ENCODE measurements around the gene RELA.
A peak's percentile ranks its signal among the peaks of the same experiment; 100 is the strongest.

RELA gene

DNA sequence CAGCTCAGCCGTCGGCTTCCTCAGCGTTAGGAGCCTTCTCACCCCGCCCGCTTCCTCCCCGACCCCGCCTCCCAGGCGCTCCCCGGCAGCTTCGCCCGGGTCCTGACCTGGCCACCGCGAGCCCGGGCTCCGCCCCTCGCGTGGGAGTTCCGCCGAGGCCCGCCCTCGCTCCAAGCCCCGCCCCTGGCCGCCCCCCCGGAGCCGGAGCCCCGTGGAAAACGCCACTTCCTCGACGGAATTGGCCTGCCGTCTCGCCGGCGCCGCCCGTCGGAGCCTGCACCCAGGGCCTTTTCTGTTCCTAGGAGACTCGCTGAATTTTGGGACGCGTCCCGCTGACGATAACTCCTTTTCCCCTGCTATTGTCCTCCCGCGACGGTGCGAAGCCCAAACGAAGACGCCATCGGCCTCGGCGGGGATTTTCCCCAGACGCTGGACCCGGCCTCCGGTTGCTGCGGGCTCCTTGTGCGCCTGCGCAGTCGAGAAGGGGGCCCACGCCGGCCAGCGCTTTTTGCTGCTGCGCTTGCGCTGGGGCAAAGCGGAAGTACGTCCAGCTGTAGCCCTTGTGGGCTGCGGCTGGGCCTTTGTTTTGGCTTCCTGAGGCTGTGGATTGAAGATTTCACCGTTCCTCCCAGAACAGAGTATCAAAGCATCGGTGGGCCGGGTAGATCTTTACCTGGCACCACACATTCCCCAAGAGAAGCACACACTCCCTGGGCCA lies 10.0 kb downstream of the RELA start:
- Histone ChIP-seq H3K9me3 (ENCODE audit: control insufficient read depth, low read length) (no peaks in the 10 kb centered on the region), H3K27me3 (replicated peaks; ENCODE audit: control insufficient read depth, insufficient read depth, low read length) (no peaks in the 10 kb centered on the region), H3K4me1 (ENCODE audit: control insufficient read depth, insufficient read depth, low read length) (peaks cover 22% of the 10 kb centered on the region), H3K36me3 (ENCODE audit: control insufficient read depth, insufficient read depth, low read length, severe bottlenecking) (peaks cover 37% of the 10 kb centered on the region), H3K4me3 (ENCODE audit: low read length) (peak overlapping the region; percentile 71), H3K9ac (ENCODE audit: low read length) (peak overlapping the region; percentile 83)
- DNase-seq (ENCODE audit: low read depth) = peak; percentile 96

DNA sequence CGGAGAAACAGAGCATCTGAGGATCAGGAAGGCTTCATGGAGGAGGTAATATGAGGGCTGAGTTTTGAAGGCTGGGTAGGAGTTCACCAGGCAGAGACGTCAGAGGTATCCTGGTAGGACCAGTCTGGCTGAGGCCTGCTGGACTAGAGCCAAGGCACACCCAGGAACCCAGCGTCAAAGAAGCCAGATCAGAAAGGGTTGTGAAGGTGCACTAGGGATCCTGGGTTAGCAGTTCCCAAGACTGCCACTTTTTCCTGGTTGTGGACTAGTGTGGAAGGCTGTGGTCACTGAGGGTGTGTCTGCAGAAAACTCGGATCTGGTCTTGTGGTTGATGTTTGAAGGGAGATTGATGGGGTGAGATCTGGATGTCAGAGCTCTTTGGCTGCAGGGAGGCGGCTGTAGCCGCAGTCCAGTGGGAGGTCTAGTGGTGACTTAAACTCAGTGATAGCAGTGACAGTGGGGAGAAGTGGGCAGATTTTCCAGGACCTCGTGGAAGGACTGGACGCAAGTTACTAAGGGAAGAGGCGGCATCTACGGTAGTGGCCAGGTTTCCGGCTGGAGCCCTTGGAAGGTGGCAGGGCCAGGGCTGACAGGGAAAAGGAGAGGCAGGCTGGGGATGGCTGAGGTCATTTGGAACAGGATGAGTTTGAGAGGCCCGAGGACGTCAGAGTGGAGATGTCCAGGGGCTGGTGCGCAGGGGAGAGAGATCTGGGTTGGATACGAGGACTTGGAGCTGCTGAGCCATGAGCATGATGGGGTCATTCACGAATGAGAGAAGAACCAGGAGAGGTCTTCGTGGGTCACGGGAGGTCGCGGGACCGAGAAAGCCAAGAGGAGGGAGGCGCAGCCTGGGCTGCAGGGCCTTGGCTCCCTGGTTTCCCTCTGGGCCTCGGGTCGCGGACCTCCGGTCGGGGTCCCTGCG lies 10.9 kb downstream of the RELA start:
- Histone ChIP-seq H3K36me3 (ENCODE audit: control insufficient read depth, insufficient read depth, low read length, severe bottlenecking) (peaks cover 29% of the 10 kb centered on the region), H3K27me3 (replicated peaks; ENCODE audit: control insufficient read depth, insufficient read depth, low read length) (no peaks in the 10 kb centered on the region)
- DNase-seq (ENCODE audit: low read depth) = no peak

DNA sequence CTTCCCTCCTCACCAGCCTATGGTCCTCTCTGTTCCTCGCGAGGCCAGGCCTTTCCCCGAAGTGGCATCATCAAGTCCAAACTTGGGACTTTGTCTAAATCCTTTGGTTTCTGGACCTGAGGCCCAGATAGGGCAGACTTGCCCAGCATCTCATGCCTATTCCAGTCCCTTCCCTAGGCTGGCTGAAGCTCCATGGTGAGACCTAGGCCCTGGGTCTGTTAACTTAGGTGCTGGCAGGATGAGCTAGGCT lies 11.5 kb downstream of the RELA start:
- no peak for DNase-seq (ENCODE audit: low read depth)
- H3K4me3 ChIP-seq (ENCODE audit: low read length) = no peak overlapping the region
- no peaks in the 10 kb centered on the region for H3K27me3 ChIP-seq (replicated peaks; ENCODE audit: control insufficient read depth, insufficient read depth, low read length)
- no peaks in the 10 kb centered on the region for H3K9me3 ChIP-seq (ENCODE audit: control insufficient read depth, low read length)
- peaks cover 22% of the 10 kb centered on the region for H3K4me1 ChIP-seq (ENCODE audit: control insufficient read depth, insufficient read depth, low read length)
- no peak overlapping the region for H3K9ac ChIP-seq (ENCODE audit: low read length)
- peaks cover 25% of the 10 kb centered on the region for H3K36me3 ChIP-seq (ENCODE audit: control insufficient read depth, insufficient read depth, low read length, severe bottlenecking)

More for the DNA sequence above, 10.9 kb downstream of the RELA start:
- Histone ChIP-seq H3K4me3 (ENCODE audit: low read length) (peak overlapping the region; percentile 71), H3K4me1 (ENCODE audit: control insufficient read depth, insufficient read depth, low read length) (peaks cover 22% of the 10 kb centered on the region), H3K9ac (ENCODE audit: low read length) (peak overlapping the region; percentile 59), H3K9me3 (ENCODE audit: control insufficient read depth, low read length) (no peaks in the 10 kb centered on the region)

DNA sequence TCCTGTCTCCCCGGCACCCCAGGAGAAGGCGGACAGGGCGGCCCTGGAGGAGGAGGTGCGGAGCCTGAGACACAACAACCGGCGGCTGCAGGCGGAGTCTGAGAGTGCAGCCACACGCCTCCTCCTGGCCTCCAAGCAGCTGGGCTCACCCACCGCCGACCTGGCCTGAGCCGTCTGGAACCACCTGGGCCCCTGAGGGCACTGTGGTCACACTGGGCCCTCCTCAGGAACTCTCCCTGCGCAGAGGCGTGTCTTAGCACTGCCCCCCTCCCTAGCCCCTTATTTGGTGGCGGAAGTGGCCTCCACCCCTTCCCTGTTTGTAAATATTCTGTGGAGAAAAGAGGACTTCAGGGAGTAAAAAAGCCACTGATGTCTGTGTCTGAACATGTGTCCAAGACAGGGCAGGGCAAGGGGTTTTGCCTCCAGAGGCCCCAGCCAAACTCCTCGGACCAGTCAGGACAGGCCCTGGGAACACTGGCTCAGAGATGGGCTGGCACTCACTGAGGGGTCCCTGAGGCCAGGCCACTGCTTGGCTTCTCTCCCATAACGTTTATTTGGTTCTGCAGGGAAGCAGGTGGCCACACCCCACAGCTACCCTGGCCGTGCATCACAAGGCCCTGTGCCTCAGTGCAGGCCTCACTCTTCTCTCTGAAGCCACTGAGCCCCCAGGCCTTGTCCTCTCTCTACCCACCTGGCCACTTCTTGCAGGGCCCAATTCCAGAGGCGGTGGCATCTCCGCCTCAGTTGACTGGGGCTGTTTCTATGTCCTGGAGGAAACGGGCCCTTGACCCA lies 12.0 kb downstream of the RELA start:
- peaks cover 20% of the 10 kb centered on the region for H3K36me3 ChIP-seq (ENCODE audit: control insufficient read depth, insufficient read depth, low read length, severe bottlenecking)
- no peak for DNase-seq (ENCODE audit: low read depth)
- H3K9me3 ChIP-seq (ENCODE audit: control insufficient read depth, low read length) = no peaks in the 10 kb centered on the region
- no peak overlapping the region for H3K9ac ChIP-seq (ENCODE audit: low read length)
- H3K4me1 ChIP-seq (ENCODE audit: control insufficient read depth, insufficient read depth, low read length) = peaks cover 22% of the 10 kb centered on the region
- no peak overlapping the region for H3K4me3 ChIP-seq (ENCODE audit: low read length)
- H3K27me3 ChIP-seq (replicated peaks; ENCODE audit: control insufficient read depth, insufficient read depth, low read length) = no peaks in the 10 kb centered on the region

- Histone ChIP-seq H3K36me3 (ENCODE audit: control insufficient read depth, insufficient read depth, low read length, severe bottlenecking) (peaks cover 11% of the 10 kb centered on the region), H3K9ac (ENCODE audit: low read length) (no peak overlapping the region), H3K4me3 (ENCODE audit: low read length) (no peak overlapping the region), H3K27me3 (replicated peaks; ENCODE audit: control insufficient read depth, insufficient read depth, low read length) (no peaks in the 10 kb centered on the region), H3K4me1 (ENCODE audit: control insufficient read depth, insufficient read depth, low read length) (peaks cover 22% of the 10 kb centered on the region), H3K9me3 (ENCODE audit: control insufficient read depth, low read length) (no peaks in the 10 kb centered on the region)
- DNase-seq (ENCODE audit: low read depth) = no peak
Measured at GRCh38 chr11:65649656-65650546, 12.8 kb downstream of the RELA start.

- Histone ChIP-seq H3K4me3 (ENCODE audit: low read length) (no peak overlapping the region), H3K9ac (ENCODE audit: low read length) (no peak overlapping the region), H3K4me1 (ENCODE audit: control insufficient read depth, insufficient read depth, low read length) (peaks cover 22% of the 10 kb centered on the region), H3K27me3 (replicated peaks; ENCODE audit: control insufficient read depth, insufficient read depth, low read length) (no peaks in the 10 kb centered on the region), H3K36me3 (ENCODE audit: control insufficient read depth, insufficient read depth, low read length, severe bottlenecking) (peaks cover 4% of the 10 kb centered on the region), H3K9me3 (ENCODE audit: control insufficient read depth, low read length) (no peaks in the 10 kb centered on the region)
- DNase-seq (ENCODE audit: low read depth) = no peak
Measured at GRCh38 chr11:65648997-65649493, 13.7 kb downstream of the RELA start.

DNA sequence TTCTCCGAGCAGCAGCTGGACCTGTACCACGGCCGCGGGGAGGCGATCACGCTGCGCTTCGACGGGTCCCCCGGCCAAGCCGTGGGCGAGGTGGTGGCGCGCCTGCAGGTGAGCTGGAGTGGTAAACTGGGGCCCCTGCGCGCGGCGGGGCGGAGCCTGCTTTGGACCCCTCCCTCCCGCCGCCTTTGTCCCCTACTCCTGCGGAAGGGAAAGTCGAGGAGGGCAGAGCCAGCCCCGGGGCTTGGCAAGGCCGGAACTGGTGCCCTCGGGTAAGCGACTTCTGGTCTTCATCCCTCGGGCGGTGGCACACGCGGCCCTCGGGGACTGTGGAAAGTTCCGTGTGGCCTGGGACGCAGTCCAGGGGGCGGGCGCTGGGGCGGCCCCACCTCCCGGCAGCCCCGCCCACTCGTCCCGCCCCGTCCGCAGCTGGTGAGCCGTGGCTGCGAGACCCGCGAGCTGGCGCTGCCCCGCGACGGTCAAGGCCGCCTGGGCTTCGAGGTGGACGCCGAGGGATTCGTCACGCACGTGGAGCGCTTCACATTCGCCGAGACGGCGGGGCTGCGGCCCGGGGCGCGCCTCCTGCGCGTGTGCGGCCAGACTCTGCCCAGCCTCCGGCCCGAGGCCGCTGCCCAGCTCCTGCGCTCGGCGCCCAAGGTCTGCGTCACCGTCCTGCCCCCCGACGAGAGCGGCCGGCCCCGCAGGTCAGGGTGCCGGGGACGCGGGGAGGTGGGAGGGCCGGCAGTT lies 15.6 kb downstream of the RELA start:
- peak; percentile 69 for DNase-seq (ENCODE audit: low read depth)
- Histone ChIP-seq H3K9ac (ENCODE audit: low read length) (no peak overlapping the region), H3K4me1 (ENCODE audit: control insufficient read depth, insufficient read depth, low read length) (peaks cover 6% of the 10 kb centered on the region), H3K9me3 (ENCODE audit: control insufficient read depth, low read length) (no peaks in the 10 kb centered on the region), H3K27me3 (replicated peaks; ENCODE audit: control insufficient read depth, insufficient read depth, low read length) (no peaks in the 10 kb centered on the region), H3K4me3 (ENCODE audit: low read length) (no peak overlapping the region), H3K36me3 (ENCODE audit: control insufficient read depth, insufficient read depth, low read length, severe bottlenecking) (no peaks in the 10 kb centered on the region)

- Histone ChIP-seq H3K4me3 (ENCODE audit: low read length) (no peak overlapping the region), H3K36me3 (ENCODE audit: control insufficient read depth, insufficient read depth, low read length, severe bottlenecking) (no peaks in the 10 kb centered on the region), H3K9ac (ENCODE audit: low read length) (no peak overlapping the region), H3K27me3 (replicated peaks; ENCODE audit: control insufficient read depth, insufficient read depth, low read length) (no peaks in the 10 kb centered on the region), H3K9me3 (ENCODE audit: control insufficient read depth, low read length) (no peaks in the 10 kb centered on the region), H3K4me1 (ENCODE audit: control insufficient read depth, insufficient read depth, low read length) (no peaks in the 10 kb centered on the region)
- no peak for DNase-seq (ENCODE audit: low read depth)
Measured at GRCh38 chr11:65646288-65646957, 16.3 kb downstream of the RELA start.

DNA sequence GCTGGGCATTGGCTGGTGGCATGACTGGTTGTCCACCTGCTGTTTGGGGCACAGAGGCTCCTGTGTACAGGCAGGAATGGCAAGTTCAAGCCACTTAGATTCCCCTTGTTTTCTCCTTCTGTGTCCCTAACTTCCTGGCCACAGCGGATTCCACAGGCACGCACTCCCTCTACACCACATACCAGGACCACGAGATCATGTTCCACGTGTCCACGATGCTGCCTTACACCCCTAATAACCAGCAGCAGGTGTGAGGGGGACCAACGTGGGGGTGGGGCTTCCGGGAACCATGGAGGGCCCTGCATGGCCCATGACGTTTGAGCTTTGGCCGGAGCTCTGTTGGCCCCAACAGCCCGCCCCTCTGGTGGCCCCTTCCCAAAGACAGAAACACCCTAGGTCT lies 17.0 kb downstream of the RELA start:
- no peaks in the 10 kb centered on the region for H3K27me3 ChIP-seq (replicated peaks; ENCODE audit: control insufficient read depth, insufficient read depth, low read length)
- H3K9ac ChIP-seq (ENCODE audit: low read length) = no peak overlapping the region
- no peaks in the 10 kb centered on the region for H3K36me3 ChIP-seq (ENCODE audit: control insufficient read depth, insufficient read depth, low read length, severe bottlenecking)

GRCh38 chr11:65644837-65645236 lies 17.9 kb downstream of the RELA start:
- Histone ChIP-seq H3K36me3 (ENCODE audit: control insufficient read depth, insufficient read depth, low read length, severe bottlenecking) (no peaks in the 10 kb centered on the region), H3K4me1 (ENCODE audit: control insufficient read depth, insufficient read depth, low read length) (no peaks in the 10 kb centered on the region), H3K9me3 (ENCODE audit: control insufficient read depth, low read length) (no peaks in the 10 kb centered on the region), H3K27me3 (replicated peaks; ENCODE audit: control insufficient read depth, insufficient read depth, low read length) (no peaks in the 10 kb centered on the region), H3K9ac (ENCODE audit: low read length) (no peak overlapping the region), H3K4me3 (ENCODE audit: low read length) (no peak overlapping the region)
- no peak for DNase-seq (ENCODE audit: low read depth)

More for the DNA sequence above, 17.0 kb downstream of the RELA start:
- DNase-seq (ENCODE audit: low read depth) = peak; percentile 53
- Histone ChIP-seq H3K9me3 (ENCODE audit: control insufficient read depth, low read length) (no peaks in the 10 kb centered on the region), H3K4me1 (ENCODE audit: control insufficient read depth, insufficient read depth, low read length) (no peaks in the 10 kb centered on the region), H3K4me3 (ENCODE audit: low read length) (no peak overlapping the region)
